ENCODE results near the gene CRB1.
"Not testable (repeated sequence)": the region's sequence is repeated elsewhere in the genome, so short reads cannot be mapped to it uniquely, and the experiment has no call there.

Gene CRB1

DNA sequence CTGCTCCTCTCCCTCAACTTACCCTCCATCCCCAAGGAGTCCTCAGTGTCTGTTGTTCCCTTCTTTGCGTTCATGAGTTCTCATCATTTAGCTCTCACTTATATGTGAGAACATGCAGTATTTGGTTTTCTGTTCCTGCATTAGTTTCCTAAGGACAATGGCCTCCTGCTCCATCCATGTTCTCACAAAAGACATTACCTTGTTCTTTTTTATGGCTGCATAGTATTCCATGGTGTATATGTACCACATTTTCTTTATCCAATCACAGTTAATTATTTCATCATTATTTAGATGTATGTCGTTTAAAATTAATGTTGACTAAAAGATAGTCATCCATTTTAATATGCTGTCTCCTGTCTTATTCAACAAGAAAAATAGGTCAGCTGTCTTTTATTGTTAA lies 134.1 kb downstream of the CRB1 start:
- no peak for DNase-seq

DNA sequence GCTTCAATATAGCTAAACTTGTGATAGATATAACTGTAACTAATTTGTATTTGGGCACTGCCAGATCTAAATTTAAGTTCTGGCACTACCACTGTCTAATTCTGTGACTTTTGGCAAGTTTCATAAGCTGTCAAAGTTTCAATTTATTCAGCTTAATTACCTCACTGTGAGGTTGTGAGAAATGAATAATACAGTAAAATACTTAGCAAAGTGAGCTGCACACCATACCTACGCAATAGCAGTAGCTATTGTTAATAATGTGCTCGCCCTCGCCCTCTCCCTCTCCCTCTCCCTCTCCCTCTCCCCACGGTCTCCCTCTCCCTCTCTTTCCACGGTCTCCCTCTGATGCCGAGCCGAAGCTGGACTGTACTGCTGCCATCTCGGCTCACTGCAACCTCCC lies 136.7 kb downstream of the CRB1 start:
- DNase-seq = not testable (repeated sequence)

DNA sequence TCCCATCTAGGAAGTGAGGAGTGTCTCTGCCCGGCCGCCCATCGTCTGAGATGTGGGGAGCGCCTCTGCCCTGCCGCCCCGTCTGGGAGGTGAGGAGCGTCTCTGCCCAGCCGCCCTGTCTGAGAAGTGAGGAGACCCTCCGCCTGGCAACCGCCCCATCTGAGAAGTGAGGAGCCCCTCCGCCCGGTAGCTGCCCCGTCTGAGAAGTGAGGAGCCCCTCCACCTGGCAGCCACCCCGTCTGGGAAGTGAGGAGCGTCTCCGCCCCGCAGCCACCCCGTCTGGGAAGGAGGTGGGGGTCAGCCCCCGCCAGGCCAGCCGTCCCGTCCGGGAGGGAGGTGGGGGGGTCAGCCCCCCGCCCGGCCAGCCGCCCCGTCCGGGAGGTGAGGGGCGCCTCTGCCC lies 137.6 kb downstream of the CRB1 start:
- not testable (repeated sequence) for DNase-seq

DNA sequence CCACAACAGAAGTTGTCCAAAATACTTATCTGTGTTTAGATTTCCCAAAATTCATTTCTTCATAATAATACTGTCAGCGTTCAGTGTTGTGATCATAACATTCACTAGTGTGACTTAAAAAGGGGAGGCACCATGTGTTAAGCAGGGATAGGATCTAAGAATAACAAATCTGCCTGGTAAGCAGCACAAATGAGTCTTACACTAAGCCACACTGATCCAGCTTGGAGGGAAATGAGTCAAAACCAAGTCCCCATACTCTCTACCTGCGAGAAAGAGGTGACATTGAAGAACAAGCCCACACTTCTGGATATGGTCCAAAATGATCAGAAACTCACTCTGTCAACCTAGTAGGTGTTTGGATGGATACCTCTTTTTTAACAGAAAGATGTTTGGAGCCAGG lies 145.5 kb downstream of the CRB1 start:
- DNase-seq = no peak

DNA sequence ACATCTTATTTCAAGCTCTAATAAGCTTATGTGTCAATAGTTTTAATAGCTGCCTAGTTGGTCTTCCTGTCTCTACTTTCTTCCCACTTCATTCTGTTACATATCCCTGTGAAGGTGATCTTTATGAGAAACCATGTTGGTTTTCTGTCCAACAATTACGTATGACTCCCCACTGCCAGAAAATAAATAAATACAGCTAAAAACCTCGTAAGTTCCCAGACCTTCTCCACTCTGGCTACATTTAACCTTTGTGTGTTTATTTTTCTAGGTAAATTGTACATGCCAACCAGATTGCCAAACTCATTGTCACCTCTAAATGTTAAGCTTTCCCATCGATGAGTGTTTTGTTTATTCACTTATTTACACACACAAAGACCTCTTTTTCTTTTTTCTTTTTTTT lies 147.2 kb downstream of the CRB1 start:
- DNase-seq = no peak

DNA sequence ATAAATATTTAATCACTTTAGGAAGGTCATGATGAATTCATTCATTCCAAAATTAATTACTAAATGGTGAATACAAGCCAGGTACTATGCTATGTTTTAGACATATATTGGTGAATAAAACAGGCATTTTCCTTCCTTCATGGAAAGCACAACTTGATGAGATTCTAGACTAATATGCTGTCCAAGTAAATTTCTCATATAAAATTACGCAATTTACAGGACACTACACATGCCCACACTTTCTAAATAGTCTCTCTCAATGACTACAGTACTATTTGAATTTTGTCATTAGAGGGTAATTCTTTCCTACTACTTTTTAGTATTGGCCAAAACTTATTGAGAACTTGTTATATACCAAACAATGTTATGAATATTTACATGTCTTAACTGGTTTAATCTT lies 150.6 kb downstream of the CRB1 start:
- DNase-seq = no peak

DNA sequence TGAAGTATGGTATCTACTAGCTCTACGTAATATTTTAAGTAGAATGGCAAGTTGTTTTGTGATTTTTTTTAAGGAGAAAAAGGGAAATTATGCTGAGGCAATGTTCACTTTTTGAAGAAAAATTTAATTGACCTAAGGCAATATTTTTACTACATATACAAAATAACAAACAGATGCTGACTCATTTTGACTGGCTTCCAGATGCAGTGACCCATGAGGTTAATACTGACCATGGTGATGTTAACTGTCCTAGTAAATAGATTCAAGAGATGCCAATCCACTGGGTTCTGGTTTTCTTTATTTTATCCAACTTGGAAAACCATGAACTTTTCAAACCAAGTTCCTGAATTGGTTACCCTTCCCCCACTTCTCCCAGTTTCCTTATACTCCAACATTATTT lies 154.9 kb downstream of the CRB1 start:
- DNase-seq = no peak

DNA sequence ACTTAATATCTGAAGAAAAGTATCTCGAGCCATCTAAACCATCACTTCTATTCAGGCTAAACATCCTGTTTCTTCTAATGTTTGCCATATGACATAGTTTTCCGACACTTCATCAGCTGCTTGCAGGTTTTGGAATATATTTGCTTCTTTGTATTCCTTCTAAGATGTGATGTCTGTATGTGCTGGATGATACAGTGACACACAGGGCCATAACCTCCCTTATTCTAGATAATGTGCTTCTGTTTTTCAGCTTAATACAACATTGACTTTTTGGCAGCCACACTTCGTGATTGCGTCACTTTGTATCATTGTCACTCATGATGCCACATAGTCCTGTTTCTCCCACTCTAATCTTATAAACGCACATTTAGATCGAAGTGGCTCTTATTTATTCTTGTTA lies 156.3 kb downstream of the CRB1 start:
- no peak for DNase-seq

DNA sequence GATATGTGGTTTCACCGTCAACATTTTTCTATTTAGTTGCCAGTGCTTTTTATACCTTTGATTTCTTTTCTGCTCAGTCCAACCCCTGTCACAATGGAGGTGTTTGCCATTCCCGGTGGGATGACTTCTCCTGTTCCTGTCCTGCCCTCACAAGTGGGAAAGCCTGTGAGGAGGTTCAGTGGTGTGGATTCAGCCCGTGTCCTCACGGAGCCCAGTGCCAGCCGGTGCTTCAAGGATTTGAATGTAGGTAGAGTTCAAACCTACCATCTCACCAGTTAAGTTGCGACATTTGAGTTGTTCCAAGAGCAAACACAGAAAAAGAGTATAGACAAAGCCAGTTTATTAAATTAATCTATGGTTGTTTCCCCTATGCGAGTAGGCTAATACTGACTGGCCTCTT lies 161.3 kb downstream of the CRB1 start:
- DNase-seq = no peak

DNA sequence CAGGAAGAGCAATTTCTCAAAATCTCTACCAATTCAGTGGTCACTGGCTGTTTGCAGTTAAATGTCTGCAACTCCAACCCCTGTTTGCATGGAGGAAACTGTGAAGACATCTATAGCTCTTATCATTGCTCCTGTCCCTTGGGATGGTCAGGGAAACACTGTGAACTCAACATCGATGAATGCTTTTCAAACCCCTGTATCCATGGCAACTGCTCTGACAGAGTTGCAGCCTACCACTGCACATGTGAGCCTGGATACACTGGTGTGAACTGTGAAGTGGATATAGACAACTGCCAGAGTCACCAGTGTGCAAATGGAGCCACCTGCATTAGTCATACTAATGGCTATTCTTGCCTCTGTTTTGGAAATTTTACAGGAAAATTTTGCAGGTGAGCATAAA lies 167.2 kb downstream of the CRB1 start:
- no peak for DNase-seq

DNA sequence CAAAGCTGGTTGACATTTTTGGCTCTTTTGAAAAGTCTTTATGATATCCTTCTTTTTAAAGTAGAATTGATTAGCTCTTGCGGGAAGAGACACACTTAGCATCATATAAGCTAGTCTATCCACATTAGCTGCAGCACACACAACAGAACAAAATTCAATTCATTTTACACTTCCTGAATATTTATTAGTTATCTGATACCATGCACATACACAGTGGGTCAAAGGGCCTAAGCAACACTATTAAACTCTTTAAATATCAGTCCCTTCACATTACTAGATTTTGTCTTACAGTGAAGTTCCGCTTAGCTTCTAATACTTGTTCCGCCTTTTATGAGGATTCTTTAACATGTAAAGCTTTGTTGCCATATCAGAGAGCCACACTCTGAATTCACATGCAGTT lies 169.5 kb downstream of the CRB1 start:
- DNase-seq = no peak

DNA sequence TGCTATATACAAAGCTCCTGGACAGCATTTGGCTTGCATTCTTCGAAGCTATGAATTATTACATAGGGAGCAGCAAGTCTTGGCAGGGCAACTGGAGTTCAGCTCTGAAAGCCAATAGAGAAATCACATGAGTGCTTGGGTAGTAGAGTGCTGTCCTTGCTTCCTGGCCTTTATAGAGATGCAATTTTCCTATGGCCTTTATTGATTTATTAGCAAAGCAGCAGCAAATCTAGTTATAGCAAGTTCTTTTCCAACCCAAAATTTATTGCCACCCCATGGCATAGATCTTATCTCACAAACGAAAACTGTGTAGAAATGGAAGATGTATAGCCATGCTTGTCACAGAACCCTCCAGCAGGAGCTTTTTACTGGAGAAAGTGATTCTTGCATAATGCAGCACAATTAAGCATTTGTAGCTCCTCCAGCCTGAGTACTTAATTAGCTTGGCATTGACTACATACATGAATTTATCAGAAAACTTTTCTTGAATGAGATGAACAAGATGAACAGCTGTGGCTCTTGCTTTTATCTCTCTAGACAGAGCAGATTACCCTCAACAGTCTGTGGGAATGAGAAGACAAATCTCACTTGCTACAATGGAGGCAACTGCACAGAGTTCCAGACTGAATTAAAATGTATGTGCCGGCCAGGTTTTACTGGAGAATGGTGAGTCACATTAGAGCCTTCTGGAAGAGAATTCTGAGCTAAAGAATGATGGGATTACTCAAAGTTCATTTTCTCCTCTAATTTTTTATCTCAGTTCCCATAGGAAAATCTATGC lies 170.1 kb downstream of the CRB1 start:
- DNase-seq = peak; percentile 33

DNA sequence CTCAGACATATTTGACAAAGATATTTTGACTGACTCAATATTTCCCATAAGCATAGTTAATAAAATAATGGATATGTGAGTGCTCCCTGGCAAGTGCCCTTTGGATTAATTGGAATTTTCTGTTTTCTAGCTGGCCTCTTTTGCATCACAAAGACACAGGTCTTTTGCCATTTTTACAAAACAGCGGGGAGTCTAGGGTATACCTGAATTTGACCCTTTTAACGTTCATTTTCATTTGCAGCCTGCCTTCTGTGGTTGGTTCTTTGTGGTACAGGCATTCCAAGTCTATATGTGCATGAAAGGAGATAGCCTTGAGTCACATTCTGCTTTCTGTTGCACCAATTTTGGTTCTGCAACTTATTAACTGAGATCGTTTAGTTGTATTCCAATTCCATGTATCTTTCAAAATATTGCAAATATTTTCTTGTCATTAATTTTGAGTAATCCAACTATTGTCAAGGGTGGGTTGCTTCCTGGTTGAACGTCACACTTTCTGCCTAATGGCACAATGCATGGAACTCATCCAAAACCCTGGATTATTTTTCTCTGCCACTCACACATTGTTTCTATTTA lies 171.7 kb downstream of the CRB1 start:
- DNase-seq = no peak

DNA sequence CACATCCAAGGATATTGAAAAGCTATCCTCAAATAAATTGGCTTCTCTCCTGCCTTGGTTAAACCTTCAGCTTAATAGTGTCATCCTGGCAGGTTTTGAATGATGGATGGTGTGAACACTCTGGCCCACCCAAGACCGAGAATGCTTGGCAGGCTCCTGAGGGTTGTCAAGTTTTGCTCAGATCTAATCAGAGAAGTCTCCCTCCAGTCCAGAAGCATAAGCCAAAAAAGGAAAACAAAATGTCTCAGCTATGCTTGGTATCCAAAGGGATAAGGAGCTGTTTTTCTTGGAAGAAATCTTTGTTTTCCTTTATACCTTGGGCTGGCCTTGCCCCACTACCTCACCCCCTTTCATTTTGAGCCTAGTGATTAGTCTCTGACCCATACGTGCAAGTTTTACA lies 172.7 kb downstream of the CRB1 start:
- peak; percentile 53 for DNase-seq

DNA sequence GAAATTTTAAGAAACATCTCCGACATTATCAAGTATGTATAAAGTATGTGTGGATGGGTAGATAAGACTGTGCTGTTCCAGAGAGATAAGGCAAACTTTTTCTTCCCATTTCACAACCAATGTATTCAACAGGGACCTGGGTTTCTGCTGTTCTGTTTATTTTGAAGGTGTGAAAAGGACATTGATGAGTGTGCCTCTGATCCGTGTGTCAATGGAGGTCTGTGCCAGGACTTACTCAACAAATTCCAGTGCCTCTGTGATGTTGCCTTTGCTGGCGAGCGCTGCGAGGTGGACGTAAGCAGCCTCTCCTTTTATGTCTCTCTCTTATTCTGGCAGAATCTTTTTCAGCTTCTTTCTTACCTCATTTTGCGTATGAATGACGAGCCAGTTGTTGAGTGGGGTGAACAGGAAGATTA lies 174.0 kb downstream of the CRB1 start:
- peak; percentile 68 for DNase-seq

DNA sequence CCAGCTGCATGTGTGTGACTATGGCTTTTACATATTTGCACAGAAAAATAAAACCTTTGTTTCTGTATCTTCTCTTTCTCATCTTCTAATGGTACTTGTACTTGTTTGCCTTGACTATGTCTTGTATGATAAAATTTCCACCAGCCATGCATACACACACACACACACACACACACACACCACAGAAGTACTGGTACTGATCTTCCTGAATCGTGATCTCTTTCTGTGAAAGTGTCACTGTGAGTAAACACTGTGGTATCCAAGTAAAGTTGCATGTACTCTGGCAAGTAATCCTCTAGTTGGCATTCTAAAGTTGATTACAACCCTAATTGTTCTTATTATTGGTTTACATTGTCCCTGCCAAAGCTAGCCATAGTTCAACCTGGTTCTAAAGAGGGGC lies 176.7 kb downstream of the CRB1 start:
- DNase-seq = peak; percentile 31

DNA sequence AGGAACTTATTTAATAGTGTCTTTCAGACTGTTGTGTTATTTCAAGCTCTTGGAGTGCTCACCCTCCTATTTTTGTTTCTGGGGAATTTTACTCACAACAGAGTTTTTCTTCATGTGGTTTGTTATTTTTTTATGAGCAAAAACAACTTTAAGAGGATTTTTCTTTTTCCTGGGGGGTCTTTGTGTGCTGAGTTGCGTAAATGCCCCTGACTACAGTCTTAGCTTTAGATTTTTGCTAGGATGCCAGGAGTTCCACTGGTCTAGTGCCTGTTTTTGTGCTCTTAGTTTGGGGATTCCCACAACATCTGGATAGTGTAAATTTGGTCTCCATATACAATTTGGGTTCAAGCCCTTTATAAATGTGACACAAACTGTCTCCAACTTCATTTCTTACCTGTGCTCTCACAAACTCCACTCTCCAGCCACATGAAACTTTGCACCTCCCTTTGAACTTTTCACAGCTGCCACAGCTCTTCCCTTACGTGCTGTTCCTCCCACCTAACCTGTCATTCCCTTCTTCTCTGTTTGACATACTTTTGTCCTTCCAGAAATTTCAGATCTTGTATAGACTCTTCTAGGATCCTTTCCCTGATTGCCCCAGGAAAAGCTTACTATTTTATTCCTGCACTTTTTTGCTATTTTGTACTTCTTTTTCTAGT lies 180.2 kb downstream of the CRB1 start:
- DNase-seq = no peak

DNA sequence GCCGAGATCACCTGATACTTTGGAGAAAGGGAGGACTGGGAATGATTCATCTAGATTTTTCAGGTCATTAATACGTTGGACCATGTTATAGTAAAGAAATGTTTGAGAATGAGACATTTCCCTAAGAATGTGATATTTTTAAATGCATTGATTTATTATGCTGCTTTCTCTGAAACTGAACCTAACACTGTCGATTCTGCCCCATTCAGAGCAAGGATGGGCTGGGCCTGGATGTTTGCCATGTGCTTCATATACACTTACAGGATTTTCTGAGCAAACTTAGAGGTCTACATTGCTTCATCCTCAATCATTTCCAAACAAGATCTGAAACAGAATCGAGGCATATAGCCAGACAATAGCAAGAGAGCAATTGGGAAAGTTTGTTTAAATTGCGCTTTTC lies 183.3 kb downstream of the CRB1 start:
- DNase-seq = peak; percentile 78

DNA sequence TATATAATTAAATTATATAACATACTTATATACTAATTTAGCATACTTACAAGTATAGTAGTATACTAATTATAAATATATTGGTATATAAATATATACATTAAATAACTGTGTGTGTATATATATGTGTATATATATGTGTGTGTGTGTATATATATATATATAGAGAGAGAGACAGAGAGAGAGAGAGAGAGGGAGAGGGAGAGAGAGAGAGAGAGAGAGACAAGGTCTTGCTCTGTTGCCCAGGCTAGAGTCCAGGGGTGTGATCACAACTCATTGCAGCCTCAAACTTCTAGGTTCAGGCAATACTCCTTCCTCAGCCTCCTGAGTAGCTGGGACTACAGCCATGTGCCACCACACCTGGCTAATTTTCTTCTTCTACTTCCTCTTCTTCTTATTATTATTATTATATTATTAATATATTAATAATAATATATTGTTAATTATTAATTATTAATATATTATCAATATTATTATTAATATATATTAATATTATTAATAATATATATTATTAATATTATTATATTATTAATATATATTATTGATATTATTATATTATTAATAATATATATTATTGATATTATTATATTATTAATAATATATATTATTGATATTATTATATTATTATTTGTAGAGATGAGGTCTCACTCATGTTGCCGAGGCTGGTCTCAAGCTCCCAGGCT lies 185.5 kb downstream of the CRB1 start:
- DNase-seq = no peak

DNA sequence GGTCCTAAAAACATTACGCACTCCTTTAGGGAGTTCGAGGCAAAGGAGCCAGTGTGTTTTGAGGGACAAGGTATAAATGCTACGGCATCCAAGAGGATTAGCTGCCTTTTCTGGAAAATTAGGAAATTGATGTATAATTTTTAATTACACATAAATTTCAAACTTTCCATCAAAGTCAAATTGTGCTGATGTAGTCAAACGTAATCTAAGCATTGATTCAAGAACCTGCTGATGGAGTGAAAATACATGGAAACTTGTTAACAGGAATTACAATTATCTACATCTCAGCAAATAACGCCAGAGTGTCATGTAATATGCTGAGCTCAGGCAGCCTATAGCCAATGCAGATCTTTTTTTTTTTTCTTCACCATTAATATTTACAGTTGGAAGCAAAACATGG lies 194.5 kb downstream of the CRB1 start:
- no peak for DNase-seq

DNA sequence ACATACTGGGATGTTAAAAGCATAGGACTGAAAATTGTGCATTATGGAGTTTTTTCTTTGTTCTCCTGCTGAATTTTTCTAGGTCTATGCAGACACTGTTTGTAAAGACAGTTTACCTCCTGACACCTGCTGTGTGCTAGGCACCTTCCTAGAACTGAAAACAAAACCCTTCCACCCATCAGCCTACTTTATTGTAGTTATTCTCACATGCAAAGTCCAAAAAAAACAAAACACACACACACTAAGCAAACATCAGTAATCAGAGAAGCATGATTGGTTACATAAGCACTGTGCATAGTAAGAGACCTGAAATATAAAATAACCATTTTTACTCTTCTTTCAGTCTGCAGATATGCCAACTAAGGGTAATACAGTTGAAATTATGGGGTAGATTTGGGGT lies 195.1 kb downstream of the CRB1 start:
- DNase-seq = no peak

DNA sequence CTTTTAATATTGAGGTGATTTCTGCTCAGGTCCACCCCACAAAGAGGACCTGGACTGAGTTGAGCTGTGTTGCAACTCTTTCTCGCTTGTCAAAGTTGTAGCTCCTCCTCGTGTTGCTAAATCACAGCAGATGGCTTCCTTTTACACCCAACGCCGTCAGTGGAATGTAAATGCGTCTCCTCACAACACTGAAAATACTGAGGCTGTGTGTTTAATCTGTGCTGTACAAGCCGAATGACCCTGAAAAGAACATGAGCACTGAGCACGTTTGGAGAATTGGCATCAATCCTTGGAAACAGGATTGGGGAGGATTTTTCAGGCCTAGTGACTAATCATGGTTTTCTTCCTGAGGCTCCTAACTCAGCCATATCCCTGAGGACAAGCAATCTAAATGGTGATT lies 196.0 kb downstream of the CRB1 start:
- peak; percentile 89 for DNase-seq

DNA sequence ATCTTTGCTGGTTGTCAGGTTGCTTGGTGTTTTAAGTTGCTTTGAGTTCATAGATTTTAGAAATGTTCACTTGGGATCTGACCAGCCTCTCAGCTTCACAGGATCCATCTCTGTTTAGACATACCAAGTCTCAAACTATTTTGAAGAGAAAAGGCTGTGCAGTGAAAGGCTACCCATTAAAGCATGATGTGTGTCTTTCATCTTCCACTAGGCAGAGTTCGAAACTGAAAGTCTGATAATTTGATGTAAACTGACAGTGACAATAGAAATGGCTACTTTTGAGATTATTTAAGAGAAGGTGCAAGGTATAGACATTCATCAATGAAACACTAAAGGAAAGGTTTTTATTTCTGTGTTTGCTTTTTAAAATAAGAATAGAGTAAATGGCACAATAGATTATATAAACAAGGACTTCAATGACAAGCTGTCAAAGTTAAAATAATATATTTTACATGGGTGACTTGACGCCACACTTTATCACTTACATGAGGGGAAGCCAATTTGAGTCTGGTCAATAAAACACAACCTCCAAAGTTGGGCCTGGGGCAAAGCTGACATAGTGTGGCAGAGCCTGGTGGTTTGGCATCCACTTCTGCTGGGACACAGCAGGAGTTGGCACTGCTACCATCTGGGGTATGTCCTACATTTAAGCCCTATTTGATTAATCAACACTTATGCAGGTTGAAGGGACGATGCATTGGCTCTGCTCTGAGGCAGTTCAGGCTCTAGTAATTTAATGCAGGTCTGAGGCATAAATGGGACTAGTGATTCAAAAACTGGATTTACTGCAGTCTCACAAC lies 197.7 kb downstream of the CRB1 start:
- no peak for DNase-seq

All from fibroblast of skin of right quadriceps (primary cell).